ENCODE measurements around the gene CST9L. TPM values are rescaled to one million over a fixed set of nuclear protein-coding genes. Genes with fewer than 3 reads are reported as not detected.

The CST9L gene
- total RNA-seq, 1 donor from 2014 or later: not detected

- Mint-ChIP-seq H3K4me3 (ENCODE audit: unreplicated experiment) (no peak overlapping the region), H3K9me3 (ENCODE audit: unreplicated experiment) (no peaks in the 10 kb centered on the region), H3K36me3 (ENCODE audit: unreplicated experiment) (no peaks in the 10 kb centered on the region), H3K27me3 (ENCODE audit: unreplicated experiment) (peaks cover 4% of the 10 kb centered on the region), H3K4me1 (ENCODE audit: low read depth, unreplicated experiment) (no peaks in the 10 kb centered on the region), H3K27ac (ENCODE audit: unreplicated experiment) (no peak overlapping the region)
- TF ChIP-seq CTCF (IDR thresholded peaks at IDR 0.05; ENCODE audit: partially characterized antibody, unreplicated experiment): no peak
- DNase-seq: no peak
Observed at GRCh38 chr20:23569570-23569969, 1.3 kb upstream of the CST9L start.

DNA sequence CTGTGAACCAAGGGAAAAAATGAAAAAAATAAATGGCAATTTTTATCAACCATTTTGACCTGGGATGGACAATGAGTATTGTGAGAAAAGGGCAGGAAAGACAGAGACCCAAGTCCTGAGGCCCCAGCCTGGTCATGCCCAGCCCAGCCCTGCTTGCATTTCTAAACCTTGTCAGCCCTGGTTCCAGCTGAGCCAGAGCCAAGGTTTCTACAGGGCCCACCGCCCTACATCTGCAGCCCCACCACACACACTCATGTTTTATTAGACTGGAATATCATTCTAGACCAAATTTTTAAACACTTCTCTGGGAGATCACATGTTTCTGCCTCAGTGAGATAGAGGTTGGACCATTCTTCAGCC lies 667 bp upstream of the CST9L start:
- DNase-seq: no peak
- no peak for TF ChIP-seq CTCF (IDR thresholded peaks at IDR 0.05; ENCODE audit: partially characterized antibody, unreplicated experiment)
- H3K9me3 Mint-ChIP-seq (ENCODE audit: unreplicated experiment): no peaks in the 10 kb centered on the region
- H3K4me1 Mint-ChIP-seq (ENCODE audit: low read depth, unreplicated experiment): no peaks in the 10 kb centered on the region
- no peaks in the 10 kb centered on the region for H3K36me3 Mint-ChIP-seq (ENCODE audit: unreplicated experiment)
- H3K27me3 Mint-ChIP-seq (ENCODE audit: unreplicated experiment): peaks cover 4% of the 10 kb centered on the region
- H3K27ac Mint-ChIP-seq (ENCODE audit: unreplicated experiment): no peak overlapping the region
- no peak overlapping the region for H3K4me3 Mint-ChIP-seq (ENCODE audit: unreplicated experiment)

DNA sequence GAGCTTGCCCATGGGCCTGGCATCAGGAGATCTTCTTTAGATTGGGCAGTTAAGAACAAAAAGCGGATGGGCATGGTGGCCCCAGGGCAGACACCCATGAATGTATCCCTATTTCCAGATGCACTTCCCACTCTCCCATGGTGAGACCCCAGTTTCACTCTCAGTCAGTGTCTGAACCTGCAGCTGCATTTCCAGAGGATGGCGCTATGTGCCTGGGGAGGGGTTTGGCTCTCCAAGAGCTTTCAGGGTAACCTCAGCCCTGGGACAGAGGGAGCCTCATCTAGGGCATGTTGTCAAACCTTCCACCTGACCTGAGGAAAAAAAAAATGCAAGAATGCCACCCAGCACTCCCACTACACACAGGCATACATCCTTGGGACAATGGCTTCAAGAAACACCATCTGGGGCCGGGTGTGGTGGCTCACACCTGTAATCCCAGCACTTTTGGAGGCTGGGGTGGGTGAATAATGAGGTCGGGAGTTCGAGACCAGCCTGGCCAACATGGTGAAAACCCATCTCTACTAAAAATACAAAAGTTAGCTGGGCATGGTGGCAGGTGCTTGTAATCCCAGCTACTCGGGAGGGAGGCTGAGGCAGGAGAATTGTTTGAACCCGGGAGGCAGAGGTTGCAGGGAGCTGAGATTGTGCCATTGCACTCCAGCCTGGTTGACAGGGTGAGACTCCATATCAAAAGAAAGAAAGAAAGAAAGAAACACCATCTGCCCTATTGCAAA lies 1.9 kb downstream of the CST9L start:
- Mint-ChIP-seq H3K27me3 (ENCODE audit: unreplicated experiment) (peaks cover 4% of the 10 kb centered on the region), H3K27ac (ENCODE audit: unreplicated experiment) (no peak overlapping the region), H3K9me3 (ENCODE audit: unreplicated experiment) (peaks cover 8% of the 10 kb centered on the region), H3K4me1 (ENCODE audit: low read depth, unreplicated experiment) (no peaks in the 10 kb centered on the region), H3K36me3 (ENCODE audit: unreplicated experiment) (peaks cover 5% of the 10 kb centered on the region), H3K4me3 (ENCODE audit: unreplicated experiment) (no peak overlapping the region)
- TF ChIP-seq CTCF (IDR thresholded peaks at IDR 0.05; ENCODE audit: partially characterized antibody, unreplicated experiment): no peak
- DNase-seq: no peak

DNA sequence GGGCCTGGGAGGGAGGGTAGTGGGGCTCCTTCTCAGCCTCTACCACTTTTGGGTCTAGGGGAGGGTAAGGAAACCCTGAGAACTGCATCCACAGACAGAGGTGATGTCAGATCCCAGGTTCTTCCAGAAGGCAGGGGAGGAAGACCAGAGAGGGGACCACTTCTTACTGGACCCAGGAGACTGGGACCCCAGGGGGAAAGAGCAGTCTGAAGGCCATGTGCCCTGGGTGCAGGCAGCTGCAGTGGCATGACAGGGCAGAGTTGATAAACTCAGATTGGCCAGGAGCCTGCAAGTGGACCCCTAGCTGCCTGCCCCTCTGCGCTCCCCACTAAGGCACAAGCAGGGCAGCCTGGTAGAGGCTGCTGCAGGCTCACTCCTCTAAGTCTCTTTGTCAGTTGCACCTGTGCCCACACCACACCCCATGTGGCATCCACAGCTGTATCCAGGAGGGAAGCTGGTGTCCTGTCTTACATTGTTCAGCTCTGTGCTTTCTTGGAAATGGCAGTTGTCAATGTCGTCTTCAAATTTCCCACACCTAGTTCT lies 2.7 kb downstream of the CST9L start:
- Mint-ChIP-seq H3K4me1 (ENCODE audit: low read depth, unreplicated experiment) (no peaks in the 10 kb centered on the region), H3K27me3 (ENCODE audit: unreplicated experiment) (peaks cover 4% of the 10 kb centered on the region), H3K27ac (ENCODE audit: unreplicated experiment) (no peak overlapping the region), H3K36me3 (ENCODE audit: unreplicated experiment) (peaks cover 5% of the 10 kb centered on the region), H3K4me3 (ENCODE audit: unreplicated experiment) (no peak overlapping the region), H3K9me3 (ENCODE audit: unreplicated experiment) (peaks cover 8% of the 10 kb centered on the region)
- TF ChIP-seq CTCF (IDR thresholded peaks at IDR 0.05; ENCODE audit: partially characterized antibody, unreplicated experiment): no peak
- no peak for DNase-seq

DNA sequence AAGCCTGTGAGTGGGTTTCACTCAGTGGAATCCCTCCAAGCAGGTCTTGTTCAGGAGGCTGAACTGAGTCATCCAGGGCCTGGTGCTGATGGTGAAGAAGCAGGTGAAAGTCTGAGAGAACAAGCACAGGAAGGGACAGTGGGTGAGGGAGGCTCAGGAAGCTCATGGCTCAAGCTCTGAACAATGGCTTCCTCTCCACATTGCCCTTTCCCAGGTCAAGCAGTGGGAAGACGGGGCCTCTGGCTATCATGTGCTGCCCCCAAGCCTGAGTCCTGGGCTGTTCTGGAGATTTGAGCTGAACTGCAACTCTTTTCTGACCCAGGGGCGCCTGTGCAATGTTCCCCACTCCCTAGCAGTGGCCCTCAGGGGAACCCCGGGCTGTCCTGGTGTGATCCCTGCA lies 3.4 kb downstream of the CST9L start:
- Mint-ChIP-seq H3K36me3 (ENCODE audit: unreplicated experiment) (peaks cover 9% of the 10 kb centered on the region), H3K27ac (ENCODE audit: unreplicated experiment) (no peak overlapping the region), H3K9me3 (ENCODE audit: unreplicated experiment) (peaks cover 11% of the 10 kb centered on the region), H3K27me3 (ENCODE audit: unreplicated experiment) (peaks cover 4% of the 10 kb centered on the region), H3K4me3 (ENCODE audit: unreplicated experiment) (no peak overlapping the region), H3K4me1 (ENCODE audit: low read depth, unreplicated experiment) (no peaks in the 10 kb centered on the region)
- TF ChIP-seq CTCF (IDR thresholded peaks at IDR 0.05; ENCODE audit: partially characterized antibody, unreplicated experiment): no peak
- DNase-seq: no peak
